Measurements from ENCODE around the gene KRT86. TPM values are rescaled to one million over a fixed set of nuclear protein-coding genes. Genes with fewer than 3 reads are reported as not detected.

The KRT86 gene
- total and polyA plus RNA-seq, 10 donors = 0.08 to 0.26 (median 0.13) TPM; not detected in 6

GRCh38 chr12:52228366-52228765 lies 46.1 kb upstream of the KRT86 start:
- H3K27ac ChIP-seq = no peak overlapping the region
- no peak for TF ChIP-seq POLR2AphosphoS5 (IDR thresholded peaks at IDR 0.05)
- TF ChIP-seq, protein P1, sequence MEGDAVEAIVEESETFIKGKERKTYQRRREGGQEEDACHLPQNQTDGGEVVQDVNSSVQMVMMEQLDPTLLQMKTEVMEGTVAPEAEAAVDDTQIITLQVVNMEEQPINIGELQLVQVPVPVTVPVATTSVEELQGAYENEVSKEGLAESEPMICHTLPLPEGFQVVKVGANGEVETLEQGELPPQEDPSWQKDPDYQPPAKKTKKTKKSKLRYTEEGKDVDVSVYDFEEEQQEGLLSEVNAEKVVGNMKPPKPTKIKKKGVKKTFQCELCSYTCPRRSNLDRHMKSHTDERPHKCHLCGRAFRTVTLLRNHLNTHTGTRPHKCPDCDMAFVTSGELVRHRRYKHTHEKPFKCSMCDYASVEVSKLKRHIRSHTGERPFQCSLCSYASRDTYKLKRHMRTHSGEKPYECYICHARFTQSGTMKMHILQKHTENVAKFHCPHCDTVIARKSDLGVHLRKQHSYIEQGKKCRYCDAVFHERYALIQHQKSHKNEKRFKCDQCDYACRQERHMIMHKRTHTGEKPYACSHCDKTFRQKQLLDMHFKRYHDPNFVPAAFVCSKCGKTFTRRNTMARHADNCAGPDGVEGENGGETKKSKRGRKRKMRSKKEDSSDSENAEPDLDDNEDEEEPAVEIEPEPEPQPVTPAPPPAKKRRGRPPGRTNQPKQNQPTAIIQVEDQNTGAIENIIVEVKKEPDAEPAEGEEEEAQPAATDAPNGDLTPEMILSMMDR (IDR thresholded peaks at IDR 0.05 in 8 of 11, conservative IDR thresholded peaks at IDR 0.05 in 3 of 11) = no peak
- no peak for TF ChIP-seq POLR2A (IDR thresholded peaks at IDR 0.05)
- no peaks in the 10 kb centered on the region for H3K36me3 ChIP-seq
- H3K27me3 ChIP-seq (replicated peaks in 1 of 7) = peaks cover 3 to 69% (median 18%) of the 10 kb centered on the region in 7 donors
- no peak overlapping the region for H3K4me3 ChIP-seq
- H3K4me1 ChIP-seq = peaks cover 0 to 24% (median 13%) of the 10 kb centered on the region in 6 donors
- intact Hi-C loops (cut with DNase I; ENCODE audit: low total_unique reads) = no loop called here
- DNase-seq = no peak
- no peaks in the 10 kb centered on the region for H3K9me3 ChIP-seq
- 45 to 83% (median 73%) methylated on average over 3 of the region's 3 CpGs for WGBS, 5 donors

DNA sequence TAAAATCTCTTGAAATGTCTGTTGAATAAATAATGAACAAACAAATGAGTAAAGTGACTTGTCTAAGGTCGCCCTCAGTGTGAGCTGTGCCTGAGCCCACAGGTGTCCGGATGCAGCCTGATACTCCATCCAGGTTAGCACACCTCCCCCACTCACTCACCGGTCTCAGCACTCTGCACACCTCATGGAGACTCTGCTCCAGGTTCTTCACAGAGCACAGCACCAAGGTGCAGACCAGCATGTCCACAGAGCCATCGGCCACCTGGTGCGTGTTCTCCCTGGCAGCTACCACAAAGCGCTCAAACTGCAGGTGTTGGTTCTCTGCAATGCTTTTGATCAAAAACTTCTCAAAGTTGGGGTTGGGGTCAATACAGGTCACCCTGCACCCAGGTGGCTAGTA lies 45.5 kb upstream of the KRT86 start:
- TF ChIP-seq POLR2AphosphoS5 (IDR thresholded peaks at IDR 0.05) = no peak
- TF ChIP-seq, protein P1 (IDR thresholded peaks at IDR 0.05 in 8 of 11, conservative IDR thresholded peaks at IDR 0.05 in 3 of 11) = no peak
- no peak for TF ChIP-seq POLR2A (IDR thresholded peaks at IDR 0.05)
- no peak overlapping the region for H3K4me3 ChIP-seq
- no peaks in the 10 kb centered on the region for H3K36me3 ChIP-seq
- no peaks in the 10 kb centered on the region for H3K9me3 ChIP-seq
- peak; percentile 23 for DNase-seq
- peaks cover 0 to 30% (median 15%) of the 10 kb centered on the region in 6 donors for H3K4me1 ChIP-seq
- 88 to 96% (median 91%) methylated on average over 6 of the region's 6 CpGs for WGBS, 5 donors
- peaks cover 5 to 71% (median 20%) of the 10 kb centered on the region in 7 donors for H3K27me3 ChIP-seq (replicated peaks in 1 of 7)
- no peak overlapping the region for H3K27ac ChIP-seq
- intact Hi-C loops (cut with DNase I; ENCODE audit: low total_unique reads) = no loop called here

- Histone ChIP-seq H3K4me3 (no peak overlapping the region), H3K27me3 (replicated peaks in 1 of 7) (peaks cover 5 to 72% (median 22%) of the 10 kb centered on the region in 7 donors), H3K9me3 (no peaks in the 10 kb centered on the region), H3K4me1 (peaks cover 0 to 30% (median 15%) of the 10 kb centered on the region in 6 donors), H3K36me3 (no peaks in the 10 kb centered on the region), H3K27ac (no peak overlapping the region)
- TF ChIP-seq POLR2A (IDR thresholded peaks at IDR 0.05) (no peak), POLR2AphosphoS5 (IDR thresholded peaks at IDR 0.05) (no peak)
- TF ChIP-seq, protein P1 (IDR thresholded peaks at IDR 0.05 in 8 of 11, conservative IDR thresholded peaks at IDR 0.05 in 3 of 11) = no peak
- 64 to 81% (median 75%) methylated on average over 2 of the region's 2 CpGs for WGBS, 5 donors
- DNase-seq = peak; percentile 22
- intact Hi-C loops (cut with DNase I; ENCODE audit: low total_unique reads) = no loop called here
These were observed 44.6 kb upstream of the KRT86 start for GRCh38 chr12:52229836-52230343.

DNA sequence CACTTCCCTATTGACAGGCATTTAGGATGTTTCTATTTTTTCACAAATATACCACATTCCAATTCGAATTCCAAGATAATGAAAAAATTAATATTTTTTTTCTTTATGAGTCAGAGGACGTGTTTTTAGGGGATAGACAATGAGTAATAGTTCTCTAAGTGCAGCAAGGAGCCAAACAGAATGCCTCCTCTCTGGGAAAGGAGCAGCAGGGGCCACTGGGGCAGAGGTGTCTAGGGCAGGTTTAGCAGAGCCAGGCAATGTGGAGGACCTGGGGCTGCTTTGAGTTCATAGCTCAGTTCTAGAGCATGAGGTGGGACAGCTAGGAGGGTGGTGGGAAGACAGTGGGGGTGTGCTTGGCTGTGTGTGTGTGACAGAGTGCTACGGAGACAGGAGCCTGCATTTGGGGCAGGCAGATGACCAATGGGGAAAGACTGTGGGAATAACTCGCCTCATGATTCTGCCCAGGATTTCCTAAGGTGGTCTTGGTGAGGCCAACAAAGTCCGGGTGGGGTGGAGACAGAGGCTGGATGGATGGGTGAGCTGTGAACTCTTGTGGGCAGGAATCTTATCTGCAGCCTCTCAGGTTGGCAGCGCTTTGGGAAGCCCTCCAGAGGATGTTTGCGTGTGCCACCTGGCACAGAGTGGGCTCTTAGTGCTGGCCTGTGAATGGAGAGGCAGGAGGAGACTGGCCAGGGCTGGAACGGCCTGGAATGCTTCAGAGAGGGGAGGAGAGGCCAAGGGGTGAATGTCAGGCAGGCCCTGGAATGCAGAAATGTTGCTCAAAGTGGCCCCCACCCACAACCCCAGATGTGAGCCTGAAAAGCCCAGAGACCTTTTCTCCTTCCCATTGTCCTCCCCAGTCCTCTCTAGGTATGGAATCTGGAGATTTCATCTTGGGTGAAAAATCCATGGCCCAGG lies 43.8 kb upstream of the KRT86 start:
- TF ChIP-seq, protein P1 (IDR thresholded peaks at IDR 0.05 in 8 of 11, conservative IDR thresholded peaks at IDR 0.05 in 3 of 11) = no peak
- TF ChIP-seq POLR2A (IDR thresholded peaks at IDR 0.05) (no peak), POLR2AphosphoS5 (IDR thresholded peaks at IDR 0.05) (no peak)
- no peak overlapping the region for H3K4me3 ChIP-seq
- intact Hi-C loops (cut with DNase I; ENCODE audit: low total_unique reads) = no loop called here
- peak; percentile 46 for DNase-seq
- H3K9me3 ChIP-seq = no peaks in the 10 kb centered on the region
- 58 to 72% (median 69%) methylated on average over 8 of the region's 8 CpGs for WGBS, 5 donors
- H3K27me3 ChIP-seq (replicated peaks in 1 of 7) = peaks cover 5 to 77% (median 28%) of the 10 kb centered on the region in 7 donors
- H3K27ac ChIP-seq = no peak overlapping the region
- H3K36me3 ChIP-seq = no peaks in the 10 kb centered on the region
- H3K4me1 ChIP-seq = peaks cover 0 to 30% (median 15%) of the 10 kb centered on the region in 6 donors

Measured in spleen (tissue), 11 donors.